VCaP (cell line): ENCODE data around the gene PDZK1IP1.
A peak's percentile ranks its signal among the peaks of the same experiment; 100 is the strongest.

Experiments used
- H3K27ac ChIP-seq: fragments of 450-650 bp; 2 replicates; pipeline ENCODE4 v1.5.1; 2017
- CTCF ChIP-seq: fragments of 450-650 bp; conservative IDR thresholded peaks from 2 replicates; pipeline ENCODE4 v1.5.1; 2017; ENCODE audit warnings: mild to moderate bottlenecking, moderate library complexity

Gene PDZK1IP1

GRCh38 chr1:47181095-47181954 lies 8.5 kb downstream of the PDZK1IP1 start:
- no peak overlapping the region for H3K27ac ChIP-seq
- no peak for TF ChIP-seq CTCF

- no peak overlapping the region for H3K27ac ChIP-seq
- no peak for TF ChIP-seq CTCF
These were observed 9.2 kb downstream of the PDZK1IP1 start for GRCh38 chr1:47180603-47181094.

- peak overlapping the region; percentile 77 for H3K27ac ChIP-seq
- TF ChIP-seq CTCF: no peak
These were observed 9.8 kb downstream of the PDZK1IP1 start for GRCh38 chr1:47179988-47180563.

- TF ChIP-seq CTCF: peak; percentile 93
- H3K27ac ChIP-seq: peak overlapping the region; percentile 77
These were observed 10.5 kb downstream of the PDZK1IP1 start for GRCh38 chr1:47179017-47179987.

- peak overlapping the region; percentile 77; the same call in 1 of the 2 replicates for H3K27ac ChIP-seq
- no peak for TF ChIP-seq CTCF
These were observed 11.2 kb downstream of the PDZK1IP1 start for GRCh38 chr1:47178654-47179016.

GRCh38 chr1:47178020-47178419 lies 11.8 kb downstream of the PDZK1IP1 start:
- no peak overlapping the region for H3K27ac ChIP-seq
- no peak for TF ChIP-seq CTCF
